ENCODE data around the gene AP5B1.

AP5B1 gene

DNA sequence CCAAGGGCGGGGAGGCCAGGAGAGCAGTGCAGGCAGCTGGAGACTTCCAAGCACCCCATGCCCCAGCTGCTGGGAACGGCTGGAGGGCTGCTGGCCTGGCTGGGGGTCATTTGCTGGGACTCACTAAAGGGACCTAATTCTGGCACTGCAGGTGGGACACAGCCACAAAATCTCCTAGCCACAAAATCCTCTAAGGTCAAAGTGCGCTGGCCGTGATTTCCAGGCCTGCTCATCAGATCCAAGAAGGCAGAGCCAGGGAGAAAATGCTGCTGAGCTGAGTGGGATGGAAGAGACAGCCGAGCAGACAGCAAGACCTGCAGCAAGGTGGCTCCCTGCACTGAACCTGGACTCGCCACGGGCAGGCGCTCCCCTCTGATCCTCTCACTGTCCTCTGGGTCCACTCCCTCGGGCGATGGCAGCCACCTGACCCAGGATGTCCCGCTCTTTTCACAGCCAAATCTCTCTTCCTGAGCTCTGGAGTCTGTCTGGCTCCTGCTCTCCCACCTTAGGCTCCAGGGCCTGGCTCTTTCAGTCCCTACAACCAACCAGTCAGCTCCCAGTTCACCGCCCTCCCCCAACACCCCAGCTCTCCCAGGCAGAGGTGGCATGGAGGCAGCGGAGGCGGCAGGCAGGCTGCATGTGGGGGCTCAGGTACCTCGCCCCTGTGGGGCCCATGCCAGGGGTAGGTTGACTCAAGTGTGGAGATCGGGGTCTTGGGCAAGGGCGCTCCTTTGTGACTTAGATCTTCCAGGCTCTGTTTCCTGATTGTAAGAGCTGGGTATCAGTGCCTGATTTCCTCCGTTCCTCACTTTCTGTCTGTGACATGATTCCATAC, 20.6 kb upstream of the AP5B1 start:
- DNase-seq (ENCODE audit: low spot score) = no peak

DNA sequence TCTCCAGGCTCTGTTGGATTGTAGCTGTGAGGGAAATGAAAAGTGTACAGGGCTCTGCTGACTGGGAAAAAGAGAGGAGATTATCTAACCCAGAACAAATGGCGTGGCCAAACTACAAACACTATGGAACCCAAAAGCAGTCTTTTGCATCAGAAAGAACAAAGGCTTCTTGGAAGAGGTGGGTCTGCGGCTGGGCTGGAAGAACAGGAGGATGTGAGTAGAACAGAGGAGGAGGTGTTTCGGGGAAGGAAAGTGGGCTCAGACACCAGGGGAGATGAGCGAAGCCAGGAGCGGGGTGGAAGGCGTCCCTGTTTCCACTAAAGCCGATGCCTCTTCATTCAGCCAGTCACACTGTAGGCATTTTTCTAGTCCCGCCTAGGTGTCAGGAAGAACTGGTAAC, 18.1 kb upstream of the AP5B1 start:
- no peak for DNase-seq (ENCODE audit: low spot score)

DNA sequence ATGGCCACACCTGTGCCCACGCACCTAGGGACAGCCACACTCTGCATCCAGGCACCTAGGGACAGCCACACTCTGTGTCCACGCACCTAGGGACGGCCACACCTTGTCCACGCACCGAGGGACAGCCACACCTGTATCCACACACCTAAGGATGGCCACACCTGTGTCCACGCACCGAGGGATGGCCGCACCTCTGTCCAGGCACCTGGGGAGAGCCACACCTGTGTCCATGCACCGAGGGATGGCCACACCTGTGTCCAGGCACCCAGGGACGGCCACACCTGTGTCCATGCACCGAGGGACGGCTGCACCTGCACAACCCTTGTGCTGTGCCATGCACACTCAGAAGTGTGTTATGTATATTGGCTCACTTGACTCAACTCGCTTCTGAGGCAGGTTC, 16.9 kb upstream of the AP5B1 start:
- DNase-seq (ENCODE audit: low spot score) = no peak

DNA sequence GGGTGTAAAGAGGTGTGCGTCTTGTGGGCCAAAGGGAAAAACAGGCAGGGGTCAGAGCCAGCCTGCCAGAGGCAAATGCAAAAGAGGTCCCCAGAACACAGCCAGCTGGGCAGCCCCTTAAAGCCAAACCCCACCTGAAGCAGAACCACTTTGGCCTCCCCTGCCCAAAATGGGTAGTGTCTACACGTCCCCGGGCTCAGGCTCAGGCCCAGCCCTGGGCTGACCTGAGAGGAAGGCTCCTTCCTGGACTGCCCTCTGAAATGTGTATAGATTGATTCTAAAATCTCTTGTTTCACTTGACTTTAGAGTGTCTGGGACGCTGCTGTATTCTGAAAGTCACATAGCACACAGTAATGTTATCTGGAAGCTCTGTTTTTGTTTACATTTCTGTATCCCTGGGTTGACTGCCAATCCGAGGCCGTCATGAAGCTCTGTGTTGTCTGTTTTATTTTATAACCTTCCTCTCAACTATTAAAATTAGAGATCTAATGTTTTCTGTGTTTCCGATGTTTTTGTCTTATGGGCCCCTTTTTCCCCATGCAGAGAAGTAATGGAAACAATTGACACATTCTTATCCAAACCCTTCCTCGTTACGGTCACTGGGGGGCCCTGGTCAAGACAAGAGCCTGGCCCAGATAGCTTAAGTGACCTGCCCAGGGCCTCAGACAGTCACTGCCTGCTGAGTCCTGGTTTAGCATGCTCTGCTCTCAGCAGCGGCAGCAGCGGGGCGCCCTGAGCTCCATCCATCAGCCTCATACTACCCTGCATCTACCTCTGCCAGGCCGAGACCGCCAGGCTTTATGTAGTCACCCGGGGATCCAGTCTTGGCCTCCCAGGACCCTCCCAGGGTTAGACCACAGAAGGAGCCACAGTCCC, 16.2 kb upstream of the AP5B1 start:
- DNase-seq (ENCODE audit: low spot score) = no peak

DNA sequence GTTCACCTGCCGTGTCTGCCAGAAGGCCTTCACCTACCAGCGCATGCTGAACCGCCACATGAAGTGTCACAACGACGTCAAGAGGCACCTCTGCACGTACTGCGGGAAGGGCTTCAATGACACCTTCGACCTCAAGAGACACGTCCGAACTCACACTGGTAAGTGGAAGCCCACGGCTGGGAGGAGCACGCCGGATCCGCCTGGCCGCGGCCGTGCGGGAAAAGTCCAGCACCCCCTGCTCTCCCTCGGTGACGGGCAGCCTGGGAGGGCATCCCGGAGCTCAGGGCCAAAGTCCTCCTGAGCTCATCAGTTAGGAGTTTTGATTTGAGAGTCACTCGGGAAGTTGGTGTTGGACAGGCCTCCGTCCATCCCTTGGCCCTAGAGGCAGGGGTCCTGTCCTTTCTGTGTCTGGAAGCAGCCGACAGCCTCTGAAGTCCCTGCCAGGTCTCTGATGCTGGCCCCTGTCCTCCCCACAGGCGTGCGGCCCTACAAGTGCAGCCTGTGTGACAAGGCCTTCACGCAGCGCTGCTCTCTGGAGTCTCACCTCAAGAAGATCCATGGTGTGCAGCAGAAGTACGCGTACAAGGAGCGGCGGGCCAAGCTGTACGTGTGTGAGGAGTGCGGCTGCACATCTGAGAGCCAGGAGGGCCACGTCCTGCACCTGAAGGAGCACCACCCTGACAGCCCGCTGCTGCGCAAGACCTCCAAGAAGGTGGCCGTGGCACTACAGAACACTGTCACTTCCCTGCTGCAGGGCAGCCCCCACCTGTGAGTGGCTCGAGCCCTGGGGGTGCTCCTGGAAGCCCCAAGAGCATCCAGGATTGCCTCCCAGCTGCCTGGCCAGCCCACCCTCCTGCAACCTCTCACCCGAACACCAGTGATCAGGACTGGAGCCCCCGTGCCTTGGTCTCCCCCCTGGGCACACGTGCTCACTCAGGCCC, 14.1 kb upstream of the AP5B1 start:
- DNase-seq (ENCODE audit: low spot score) = no peak

DNA sequence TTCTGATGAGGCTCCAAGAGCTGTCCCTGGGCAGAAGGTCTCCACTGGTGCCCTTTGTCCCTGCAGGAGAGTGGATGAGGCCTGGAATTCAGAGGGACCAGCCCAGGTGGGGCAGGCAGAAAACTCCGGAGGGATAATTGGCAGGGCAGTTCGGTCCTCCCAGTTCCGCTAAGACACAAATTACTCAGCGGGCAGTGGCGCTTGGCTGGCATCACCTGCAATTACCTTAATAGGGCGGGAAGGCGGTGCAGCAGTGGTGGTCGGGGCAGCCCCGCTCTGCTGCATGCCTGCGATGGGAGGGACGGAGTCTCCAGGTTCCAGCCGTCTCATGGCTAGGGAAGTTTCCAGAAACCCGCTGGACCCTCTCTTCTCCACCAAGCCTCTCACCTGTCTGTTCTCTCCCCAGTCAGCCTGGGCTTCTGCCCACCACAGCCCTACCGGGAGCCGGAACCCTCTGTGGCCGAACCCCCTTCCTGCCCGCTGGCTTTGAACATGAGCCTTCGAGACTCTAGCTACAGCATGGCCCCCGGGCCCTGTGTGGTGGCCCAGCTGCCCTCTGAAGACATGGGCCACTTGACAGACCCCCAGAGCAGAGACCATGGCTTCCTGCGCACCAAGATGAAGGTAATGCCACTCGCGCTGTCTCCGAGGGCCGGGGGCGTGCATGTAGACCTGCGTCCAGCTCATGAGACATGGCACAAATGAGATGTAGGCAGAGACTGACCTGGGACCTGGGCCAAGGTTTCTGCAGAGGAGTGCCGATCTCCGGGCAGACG, 13.0 kb upstream of the AP5B1 start:
- DNase-seq (ENCODE audit: low spot score) = no peak

DNA sequence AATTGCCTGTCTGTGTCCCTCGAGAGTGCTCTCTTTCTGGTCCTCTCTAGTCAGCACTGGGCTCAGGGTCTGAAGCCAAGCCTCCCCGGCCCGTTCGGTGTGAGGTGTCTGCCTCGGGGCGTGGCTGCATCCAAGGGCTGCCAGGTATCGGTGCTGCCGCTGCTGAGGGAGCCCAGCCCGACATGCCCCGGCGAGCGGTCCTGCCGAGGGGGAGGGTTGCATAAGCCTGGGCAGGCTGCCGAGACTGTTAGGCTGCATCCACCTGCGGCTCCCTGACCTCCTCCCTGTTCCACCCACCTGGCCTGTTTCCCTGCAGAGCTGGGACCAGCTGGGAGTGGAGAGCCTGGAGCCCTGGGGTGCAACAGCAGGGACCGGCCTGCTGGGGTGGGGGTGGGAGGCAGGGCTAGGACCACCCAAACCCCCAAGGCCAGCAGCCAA, 12.4 kb upstream of the AP5B1 start:
- DNase-seq (ENCODE audit: low spot score) = no peak

DNA sequence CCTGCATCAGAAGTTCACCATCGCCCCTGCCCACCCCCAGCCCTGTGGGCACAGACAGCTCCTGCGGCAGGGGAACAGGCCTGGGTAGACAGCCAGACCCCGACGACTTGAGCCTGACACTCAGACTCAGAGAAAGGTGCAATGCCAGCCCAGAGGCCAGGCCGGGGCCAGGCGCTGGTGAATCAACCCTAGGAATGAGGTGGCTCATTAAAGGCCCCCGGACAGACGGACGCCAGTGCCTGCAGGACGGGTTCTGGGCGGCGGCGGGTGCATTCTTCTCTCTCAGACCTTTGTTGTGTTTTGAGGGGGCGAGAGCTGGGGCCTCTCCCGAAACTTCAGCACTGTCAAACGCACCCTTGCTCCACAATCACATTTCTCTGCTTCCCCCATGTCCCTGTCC, 11.7 kb upstream of the AP5B1 start:
- DNase-seq (ENCODE audit: low spot score) = no peak

DNA sequence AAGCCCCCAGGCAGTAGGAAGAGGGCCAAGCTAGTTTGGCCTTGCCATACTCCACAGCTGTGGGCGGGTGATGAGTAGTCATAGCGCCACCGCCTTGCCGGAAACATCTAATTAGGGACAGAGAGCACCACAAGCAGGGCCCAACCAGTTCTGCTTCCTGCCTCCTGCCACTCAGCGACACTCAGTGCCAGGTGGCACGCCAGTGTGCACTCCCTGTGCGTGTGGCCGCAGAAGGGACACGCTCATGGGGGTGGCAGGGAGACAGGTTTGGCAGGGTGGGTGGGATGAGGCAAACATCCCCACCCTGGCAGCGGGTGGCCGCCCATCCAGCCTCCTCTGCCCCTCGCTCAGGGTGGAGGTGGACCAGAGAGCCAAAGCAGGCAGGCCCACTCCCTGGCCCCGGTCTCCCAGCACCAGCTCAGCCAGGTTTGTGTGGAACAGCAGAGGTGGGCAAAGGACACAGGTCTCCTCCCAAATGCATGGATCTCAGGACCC, 11.0 kb upstream of the AP5B1 start:
- DNase-seq (ENCODE audit: low spot score) = no peak

DNA sequence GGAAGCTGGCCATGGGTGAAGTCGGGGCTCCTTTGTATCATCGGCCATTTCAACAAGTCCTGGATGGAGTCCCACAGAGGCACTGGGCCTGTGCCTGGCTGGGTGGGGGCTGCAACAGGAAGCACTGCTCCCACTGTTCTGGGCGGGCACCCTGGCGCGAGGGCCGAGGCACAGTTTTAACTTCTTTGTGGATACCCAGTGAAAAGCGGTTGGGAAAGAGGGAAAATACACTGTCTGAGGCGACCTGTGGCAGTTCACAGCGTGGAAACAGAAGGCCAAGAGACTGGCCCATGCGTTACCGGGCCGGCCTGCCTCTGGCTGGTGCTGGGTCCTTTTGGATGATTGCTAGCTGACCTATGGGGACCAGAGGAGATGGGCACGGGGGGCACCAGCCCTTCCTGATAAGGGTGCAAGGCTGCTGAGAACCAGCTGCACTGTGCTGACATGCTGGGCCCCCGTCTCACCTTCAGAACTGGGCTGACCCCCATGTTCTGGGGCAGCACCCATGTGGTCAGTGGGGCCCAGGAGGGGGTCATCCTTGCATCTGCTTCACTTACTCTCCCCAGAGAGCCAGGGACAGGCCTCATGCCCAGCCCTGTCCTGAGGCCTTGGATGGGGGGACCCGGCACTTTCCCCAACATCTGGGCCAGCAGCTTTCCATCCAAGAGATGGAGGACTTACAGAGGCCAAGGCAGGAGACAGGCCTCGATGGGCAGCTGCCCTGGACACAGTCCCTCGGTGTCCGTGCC, 10.3 kb upstream of the AP5B1 start:
- DNase-seq (ENCODE audit: low spot score) = no peak

DNA sequence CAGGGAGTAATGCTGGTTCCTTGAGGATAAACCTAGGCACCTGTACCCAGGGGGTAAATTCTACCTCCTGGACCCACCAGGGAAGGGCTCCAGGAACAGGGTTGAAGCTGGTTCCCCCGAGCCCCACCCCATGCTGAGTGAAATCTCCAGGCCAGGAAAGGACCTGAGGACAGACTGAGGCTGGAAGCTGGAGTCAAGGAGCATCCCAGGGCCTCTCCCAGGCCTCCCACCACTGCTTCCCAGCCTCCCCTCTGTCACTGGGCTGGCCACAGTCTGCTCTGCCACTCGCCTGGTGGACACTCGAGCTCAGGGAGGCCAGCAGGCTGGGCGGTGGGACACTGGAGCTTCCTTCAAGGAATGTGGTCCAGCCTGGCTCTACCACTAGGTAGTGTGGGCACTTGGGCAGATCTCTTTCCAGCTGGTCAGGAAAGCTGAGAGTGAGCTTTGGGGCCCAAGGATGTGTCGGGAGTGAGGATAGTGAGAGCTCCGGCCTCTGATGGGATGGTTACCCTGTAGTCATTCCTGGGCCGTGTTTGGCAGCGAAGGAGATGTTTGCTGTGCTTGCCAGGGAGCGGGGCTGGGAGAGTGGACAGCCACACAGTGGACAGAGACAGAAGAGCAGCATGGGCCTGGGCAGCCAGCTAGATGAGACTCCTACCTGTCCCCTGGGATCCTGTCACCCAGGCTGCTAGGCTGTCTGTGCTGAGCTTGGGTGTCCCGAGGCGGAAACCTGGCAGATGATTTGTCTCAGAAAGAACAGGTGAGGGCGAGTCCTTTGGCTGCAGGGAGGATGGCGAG, 9.5 kb upstream of the AP5B1 start:
- DNase-seq (ENCODE audit: low spot score) = no peak

DNA sequence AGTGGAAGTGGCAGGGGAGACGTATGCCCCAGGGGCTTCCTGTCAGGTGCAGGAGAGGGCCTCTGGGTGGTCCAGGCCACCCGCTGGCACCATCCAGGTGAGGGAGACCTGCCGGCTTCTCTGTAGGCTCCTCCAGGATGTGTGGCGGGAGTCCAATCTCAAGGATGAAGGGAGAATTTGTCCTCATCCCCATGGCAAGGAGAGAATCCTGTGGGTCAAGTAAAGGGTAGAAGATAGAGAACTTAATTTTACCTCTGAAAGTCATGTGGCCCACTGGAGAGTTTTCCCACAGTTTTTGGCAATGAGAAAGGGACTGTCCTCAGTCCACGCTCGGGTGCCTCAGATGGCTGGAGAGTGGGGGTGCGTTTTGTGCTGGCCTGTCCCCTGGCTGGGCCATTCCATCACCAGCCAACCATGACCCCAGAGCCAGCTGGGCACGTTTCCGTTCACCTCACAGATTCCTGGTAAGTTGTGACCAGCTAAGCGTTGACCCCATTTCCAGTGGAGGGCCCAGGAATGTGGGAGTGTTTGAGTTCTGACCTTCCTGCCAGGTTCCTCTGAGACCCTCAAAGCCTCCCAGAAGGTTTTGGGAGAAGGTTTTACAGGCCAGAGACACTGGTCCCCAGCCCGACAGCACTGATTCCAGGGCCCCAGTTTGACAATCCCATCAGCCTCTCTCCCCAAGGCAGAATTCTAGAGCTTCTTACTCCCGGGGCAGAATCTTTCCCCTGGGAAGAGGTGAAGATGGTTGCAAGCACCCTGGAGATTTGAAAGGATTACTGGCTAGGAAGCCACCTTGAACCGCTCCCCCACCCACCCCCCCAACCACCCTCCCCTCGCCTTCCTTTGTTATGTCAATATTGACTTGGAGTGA, 8.7 kb upstream of the AP5B1 start:
- DNase-seq (ENCODE audit: low spot score) = no peak

DNA sequence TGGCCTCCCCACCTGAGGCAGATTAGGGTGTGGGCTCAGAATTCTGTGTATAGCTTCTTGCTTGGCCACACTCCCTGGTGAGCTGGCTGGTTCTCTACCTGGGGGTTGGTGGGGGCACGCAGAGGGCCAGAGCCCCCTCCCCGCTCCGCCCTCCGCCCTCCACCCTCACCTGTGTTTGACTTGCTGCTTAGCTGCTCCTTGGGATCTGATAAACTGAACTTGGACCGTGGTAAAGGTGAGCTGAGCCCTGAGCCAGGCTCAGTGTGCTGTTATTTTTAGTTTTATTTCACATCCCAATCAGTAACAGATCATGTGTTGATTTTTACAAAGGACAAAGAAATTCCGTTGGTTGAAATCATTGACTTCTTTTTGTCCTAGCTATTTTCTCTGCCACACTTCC, 8.0 kb upstream of the AP5B1 start:
- DNase-seq (ENCODE audit: low spot score) = no peak

DNA sequence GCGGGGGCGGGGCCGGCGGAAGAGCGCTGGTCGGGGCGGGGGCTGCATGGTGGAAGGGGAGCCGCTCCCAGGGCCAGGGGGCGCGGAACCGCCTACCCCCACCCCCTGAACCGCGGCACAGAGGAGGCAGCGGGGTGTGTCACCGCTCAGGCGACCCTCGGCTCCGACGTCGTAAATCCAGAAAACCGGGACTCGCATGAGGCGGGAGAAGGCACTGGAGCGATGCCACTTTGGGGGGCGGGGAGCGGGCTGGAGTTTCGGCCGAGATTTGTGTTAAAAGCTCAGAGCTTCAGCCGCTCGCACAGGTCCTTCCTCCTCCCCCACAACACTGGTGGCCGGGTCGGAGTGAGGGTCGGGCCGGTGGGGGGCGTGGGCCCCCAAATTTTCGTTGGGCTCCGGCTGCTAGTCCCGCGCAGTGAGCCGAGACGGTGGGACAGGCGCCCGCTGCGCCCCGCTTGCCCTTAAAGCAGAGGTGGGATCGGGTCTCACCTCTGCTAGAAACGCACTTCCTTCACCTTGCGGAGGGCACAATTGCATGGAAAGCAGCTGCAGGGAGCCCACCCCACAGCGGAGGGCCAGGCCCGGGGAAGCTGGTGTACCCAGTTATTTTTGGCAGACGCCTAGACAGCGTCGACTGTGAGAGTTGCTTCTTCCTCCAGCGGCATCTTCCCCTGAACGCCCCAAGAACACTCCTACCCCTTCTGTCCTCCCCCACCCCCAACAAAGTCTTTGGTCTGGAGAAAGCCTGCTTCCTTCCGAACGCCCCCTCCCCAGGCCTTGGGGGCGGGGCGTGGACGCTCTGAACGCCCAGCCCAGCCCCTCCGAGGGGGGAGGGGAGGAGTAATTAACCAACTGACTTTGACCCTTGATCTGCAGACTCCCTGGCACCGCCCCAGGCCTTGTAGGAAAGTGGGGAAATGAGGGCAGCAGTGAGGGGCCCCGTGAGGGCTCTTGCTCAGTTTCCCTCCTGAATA, 7.2 kb upstream of the AP5B1 start:
- DNase-seq (ENCODE audit: low spot score) = no peak

DNA sequence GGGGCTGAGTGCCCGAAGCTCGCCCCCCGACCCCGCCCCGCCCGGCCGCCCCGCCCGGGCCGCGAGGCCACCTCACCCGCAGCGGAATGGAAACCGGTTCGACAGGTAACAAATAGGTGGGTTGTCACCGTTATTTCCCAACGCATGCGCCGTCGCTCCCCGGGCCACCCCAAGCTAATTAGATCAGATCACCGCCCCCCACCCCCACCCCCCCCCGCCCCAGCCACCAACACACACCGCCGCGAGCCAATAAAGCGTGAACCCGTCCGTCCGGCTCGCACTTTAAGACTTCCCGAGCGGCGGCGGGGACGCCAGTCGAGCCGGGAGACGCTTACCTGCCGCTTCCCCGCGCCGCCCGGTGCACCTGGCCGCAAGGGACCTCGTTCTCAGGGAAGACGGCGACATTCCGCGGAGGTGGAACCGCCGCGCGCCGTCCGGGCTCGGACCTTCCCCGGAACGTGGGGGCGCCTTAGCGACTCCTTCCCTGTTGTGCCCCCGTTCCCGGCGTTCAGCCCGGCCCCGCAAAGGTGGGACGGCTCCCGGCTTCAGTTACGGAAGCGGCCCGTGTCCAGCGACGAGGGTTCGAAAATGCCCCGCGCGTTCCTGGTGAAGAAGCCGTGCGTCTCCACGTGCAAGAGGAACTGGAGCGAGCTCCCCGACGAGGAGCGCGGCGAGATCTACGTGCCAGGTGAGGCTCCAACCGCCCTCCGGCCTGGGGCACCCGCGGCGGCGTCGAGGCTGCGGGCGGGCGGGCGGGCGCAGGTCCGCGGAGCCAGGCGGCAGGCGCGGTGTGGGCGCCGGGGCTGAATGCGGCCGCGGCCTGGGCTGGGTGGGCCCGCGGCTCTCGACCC, 6.2 kb upstream of the AP5B1 start, which contains the start of gene OVOL1:
OVOL1 (plus strand) TSS at position 278 of the 851 bp plus-strand sequence; CDS start at position 589, 311 bp downstream.
- no peak for DNase-seq (ENCODE audit: low spot score)
